Measurements from ENCODE around the gene ZSWIM9. TPM values are rescaled to one million over a fixed set of nuclear protein-coding genes. Genes with fewer than 3 reads are reported as not detected.

ZSWIM9 gene
- total RNA-seq, 1 donor = 2.2 TPM

- H2AFZ ChIP-seq (ENCODE audit: low read length) = no peak overlapping the region
- H3K9me3 ChIP-seq (ENCODE audit: low read depth, low read length) = no peaks in the 10 kb centered on the region
- H3K36me3 ChIP-seq (ENCODE audit: insufficient read depth, low read length) = no peaks in the 10 kb centered on the region
- no peak for TF ChIP-seq CTCF (IDR thresholded peaks at IDR 0.05; ENCODE audit: extremely low read depth, low read depth, low read length)
- no peak for DNase-seq (ENCODE audit: insufficient read length, low spot score, missing footprints)
- H3K4me3 ChIP-seq (ENCODE audit: insufficient read depth, low read length) = no peak overlapping the region
- no peaks in the 10 kb centered on the region for H3K4me1 ChIP-seq (ENCODE audit: insufficient read depth, low read length)
- no peak overlapping the region for H3K4me2 ChIP-seq (ENCODE audit: insufficient read depth, low read length)
- H3K79me2 ChIP-seq (ENCODE audit: insufficient read depth, low read length) = no peaks in the 10 kb centered on the region
- H3K27me3 ChIP-seq (ENCODE audit: insufficient read depth, low read length) = no peaks in the 10 kb centered on the region
- H4K20me1 ChIP-seq (ENCODE audit: insufficient read depth, low read length) = no peaks in the 10 kb centered on the region
- no peak overlapping the region for H3K27ac ChIP-seq (ENCODE audit: low read depth, low read length)
Measured at GRCh38 chr19:48154003-48154402, 16.5 kb upstream of the ZSWIM9 start.

DNA sequence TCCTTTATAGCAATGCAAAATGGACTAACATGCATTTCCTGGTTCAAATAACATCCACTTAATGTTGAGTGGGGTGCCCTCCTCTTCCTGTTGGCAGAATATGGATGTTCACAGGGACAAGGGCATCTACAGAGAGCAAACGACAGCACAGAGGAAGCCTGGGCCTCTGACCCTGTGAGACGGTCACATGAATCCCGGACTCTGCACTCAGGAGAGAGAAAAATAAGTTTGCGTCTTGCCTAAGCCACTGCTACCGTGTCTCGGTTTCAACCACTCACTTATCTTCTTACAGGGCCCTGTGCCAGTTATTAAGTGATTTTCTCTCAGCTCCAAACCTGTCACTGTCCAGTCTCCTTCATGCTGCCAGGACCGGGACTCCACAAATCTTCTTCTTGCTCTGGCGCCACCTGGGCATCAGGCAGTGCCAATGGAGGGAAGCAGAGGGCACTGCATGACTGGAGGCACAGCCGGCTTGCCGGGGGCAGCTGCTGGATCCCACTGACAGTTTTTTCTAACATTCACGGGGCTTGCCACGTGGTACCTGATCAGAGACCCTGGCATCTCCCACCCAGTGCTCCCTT, 12.2 kb upstream of the ZSWIM9 start:
- H3K36me3 ChIP-seq (ENCODE audit: insufficient read depth, low read length) = no peaks in the 10 kb centered on the region
- no peak overlapping the region for H3K4me2 ChIP-seq (ENCODE audit: insufficient read depth, low read length)
- DNase-seq (ENCODE audit: insufficient read length, low spot score, missing footprints) = no peak
- no peaks in the 10 kb centered on the region for H3K79me2 ChIP-seq (ENCODE audit: insufficient read depth, low read length)
- H4K20me1 ChIP-seq (ENCODE audit: insufficient read depth, low read length) = no peaks in the 10 kb centered on the region
- no peaks in the 10 kb centered on the region for H3K27me3 ChIP-seq (ENCODE audit: insufficient read depth, low read length)
- no peak for TF ChIP-seq CTCF (IDR thresholded peaks at IDR 0.05; ENCODE audit: extremely low read depth, low read depth, low read length)
- no peak overlapping the region for H3K27ac ChIP-seq (ENCODE audit: low read depth, low read length)
- H3K9me3 ChIP-seq (ENCODE audit: low read depth, low read length) = no peaks in the 10 kb centered on the region
- no peak overlapping the region for H2AFZ ChIP-seq (ENCODE audit: low read length)
- no peaks in the 10 kb centered on the region for H3K4me1 ChIP-seq (ENCODE audit: insufficient read depth, low read length)
- no peak overlapping the region for H3K4me3 ChIP-seq (ENCODE audit: insufficient read depth, low read length)

GRCh38 chr19:48168689-48169088, 1.8 kb upstream of the ZSWIM9 start:
- H3K4me1 ChIP-seq (ENCODE audit: insufficient read depth, low read length) = peaks cover 11% of the 10 kb centered on the region
- no peaks in the 10 kb centered on the region for H3K27me3 ChIP-seq (ENCODE audit: insufficient read depth, low read length)
- no peak overlapping the region for H3K27ac ChIP-seq (ENCODE audit: low read depth, low read length)
- peaks cover 29% of the 10 kb centered on the region for H3K79me2 ChIP-seq (ENCODE audit: insufficient read depth, low read length)
- H4K20me1 ChIP-seq (ENCODE audit: insufficient read depth, low read length) = no peaks in the 10 kb centered on the region
- no peak overlapping the region for H3K4me2 ChIP-seq (ENCODE audit: insufficient read depth, low read length)
- no peak overlapping the region for H2AFZ ChIP-seq (ENCODE audit: low read length)
- no peaks in the 10 kb centered on the region for H3K9me3 ChIP-seq (ENCODE audit: low read depth, low read length)
- DNase-seq (ENCODE audit: insufficient read length, low spot score, missing footprints) = no peak
- no peak for TF ChIP-seq CTCF (IDR thresholded peaks at IDR 0.05; ENCODE audit: extremely low read depth, low read depth, low read length)
- H3K4me3 ChIP-seq (ENCODE audit: insufficient read depth, low read length) = no peak overlapping the region
- peaks cover 8% of the 10 kb centered on the region for H3K36me3 ChIP-seq (ENCODE audit: insufficient read depth, low read length)

GRCh38 chr19:48169578-48169938, 922 bp upstream of the ZSWIM9 start:
- peak overlapping the region; percentile 95 for H3K4me3 ChIP-seq (ENCODE audit: insufficient read depth, low read length)
- H3K36me3 ChIP-seq (ENCODE audit: insufficient read depth, low read length) = peaks cover 11% of the 10 kb centered on the region
- H3K4me1 ChIP-seq (ENCODE audit: insufficient read depth, low read length) = peaks cover 11% of the 10 kb centered on the region
- H3K27me3 ChIP-seq (ENCODE audit: insufficient read depth, low read length) = no peaks in the 10 kb centered on the region
- no peaks in the 10 kb centered on the region for H3K9me3 ChIP-seq (ENCODE audit: low read depth, low read length)
- H2AFZ ChIP-seq (ENCODE audit: low read length) = peak overlapping the region; percentile 97
- no peaks in the 10 kb centered on the region for H4K20me1 ChIP-seq (ENCODE audit: insufficient read depth, low read length)
- DNase-seq (ENCODE audit: insufficient read length, low spot score, missing footprints) = peak; percentile 93
- no peak for TF ChIP-seq CTCF (IDR thresholded peaks at IDR 0.05; ENCODE audit: extremely low read depth, low read depth, low read length)
- peaks cover 29% of the 10 kb centered on the region for H3K79me2 ChIP-seq (ENCODE audit: insufficient read depth, low read length)
- no peak overlapping the region for H3K27ac ChIP-seq (ENCODE audit: low read depth, low read length)
- peak overlapping the region; percentile 93 for H3K4me2 ChIP-seq (ENCODE audit: insufficient read depth, low read length)

Measured in osteoblast (primary cell).